H9 (cell line): ENCODE data around the gene CBS. TPM values are rescaled to one million over a fixed set of nuclear protein-coding genes. Genes with fewer than 3 reads are reported as not detected.
"Not testable (repeated sequence)": the region's sequence is repeated elsewhere in the genome, so short reads cannot be mapped to it uniquely, and the experiment has no call there.

Experiments
- DNase-seq: peaks from one replicate; pipeline ENCODE4 v3.0.0-alpha.2; 2017
- H2AFZ ChIP-seq: one replicate; pipeline ENCODE4 v1.6.1; 2013; ENCODE audit warnings: mild to moderate bottlenecking, low read length, control low read depth, moderate library complexity
- H2AK5ac ChIP-seq: 2 replicates; pipeline ENCODE4 v1.6.1; 2013; ENCODE audit warnings: low read length, control low read depth, mixed read lengths; ENCODE audit not compliant: insufficient read length
- H2BK120ac ChIP-seq: one replicate; pipeline ENCODE4 v1.6.1; 2013; ENCODE audit warnings: low read depth, mild to moderate bottlenecking, low read length, control low read depth, inconsistent platforms; ENCODE audit not compliant: poor library complexity, severe bottlenecking
- H2BK12ac ChIP-seq: 2 replicates; pipeline ENCODE4 v1.6.1; 2013; ENCODE audit warnings: low read length, control low read depth, mixed read lengths, low read depth; ENCODE audit not compliant: insufficient read length
- H2BK15ac ChIP-seq: 2 replicates; pipeline ENCODE4 v1.6.1; 2013; ENCODE audit warnings: low read depth, low read length, control low read depth
- H2BK20ac ChIP-seq: one replicate; pipeline ENCODE4 v1.6.1; 2013; ENCODE audit warnings: low read depth, mild to moderate bottlenecking, low read length, control low read depth, inconsistent platforms; ENCODE audit not compliant: poor library complexity, severe bottlenecking
- H2BK5ac ChIP-seq: 2 replicates; pipeline ENCODE4 v1.6.1; 2013; ENCODE audit warnings: low read length, control low read depth, mixed read lengths; ENCODE audit not compliant: insufficient read length
- H3K14ac ChIP-seq: 2 replicates; pipeline ENCODE4 v1.6.1; 2013; ENCODE audit warnings: low read length, control low read depth; ENCODE audit not compliant: insufficient read depth
- H3K18ac ChIP-seq: 2 replicates; pipeline ENCODE4 v1.6.1; 2013; ENCODE audit warnings: low read depth, mild to moderate bottlenecking, mixed read lengths, low read length, control low read depth; ENCODE audit not compliant: insufficient read length
- H3K23ac ChIP-seq: 2 replicates; pipeline ENCODE4 v1.6.1; 2013; ENCODE audit warnings: low read length, control low read depth, mixed read lengths, low read depth; ENCODE audit not compliant: insufficient read length
- H3K23me2 ChIP-seq: 2 replicates; pipeline ENCODE4 v1.6.1; 2013; ENCODE audit warnings: low read depth, mild to moderate bottlenecking, mixed read lengths, low read length, control low read depth; ENCODE audit not compliant: insufficient read length, poor library complexity, severe bottlenecking
- H3K27ac ChIP-seq: 2 replicates; pipeline ENCODE4 v1.5.1; 2013; ENCODE audit warnings: low read length, control low read depth, mixed read lengths, low read depth; ENCODE audit not compliant: insufficient read length
- H3K27me3 ChIP-seq: 2 replicates; pipeline ENCODE4 v1.6.1; 2013; ENCODE audit warnings: low read length, control low read depth, inconsistent platforms; ENCODE audit not compliant: insufficient read depth
- H3K4ac ChIP-seq: 2 replicates; pipeline ENCODE4 v1.6.1; 2013; ENCODE audit warnings: low read depth, mild to moderate bottlenecking, control low read depth, inconsistent platforms, low read length, moderate library complexity
- H3K4me1 ChIP-seq: 2 replicates; pipeline ENCODE4 v1.6.1; 2013; ENCODE audit warnings: low read length, control low read depth, inconsistent platforms; ENCODE audit not compliant: insufficient read depth
- H3K4me2 ChIP-seq: 2 replicates; pipeline ENCODE4 v1.6.1; 2013; ENCODE audit warnings: low read length, control low read depth, mixed read lengths; ENCODE audit not compliant: insufficient read length, insufficient read depth
- H3K56ac ChIP-seq: 2 replicates; pipeline ENCODE4 v1.6.1; 2013; ENCODE audit warnings: low read depth, mild to moderate bottlenecking, mixed read lengths, low read length, control low read depth; ENCODE audit not compliant: insufficient read length
- H3K79me1 ChIP-seq: 2 replicates; pipeline ENCODE4 v1.6.1; 2013; ENCODE audit warnings: low read depth, mild to moderate bottlenecking, moderate library complexity, low read length, control low read depth, inconsistent platforms; ENCODE audit not compliant: insufficient read depth, poor library complexity, severe bottlenecking
- H3K79me2 ChIP-seq: 2 replicates; pipeline ENCODE4 v1.6.1; 2013; ENCODE audit warnings: low read length, control low read depth, inconsistent platforms; ENCODE audit not compliant: insufficient read depth
- H3K9ac ChIP-seq: 2 replicates; pipeline ENCODE4 v1.6.1; 2013; ENCODE audit warnings: low read length, control low read depth, mixed read lengths; ENCODE audit not compliant: insufficient read length; ENCODE audit errors: extremely low read depth
- H3K9me3 ChIP-seq: one replicate; pipeline ENCODE4 v1.6.1; 2013; ENCODE audit warnings: low read depth, low read length, inconsistent platforms; ENCODE audit not compliant: control insufficient read depth
- H3T11ph ChIP-seq: one replicate; pipeline ENCODE4 v1.6.1; 2013; ENCODE audit warnings: mild to moderate bottlenecking, low read length, control low read depth, inconsistent platforms
- H4K20me1 ChIP-seq: one replicate; pipeline ENCODE4 v1.6.1; 2013; ENCODE audit not compliant: control insufficient read depth, insufficient read length, insufficient read depth
- H4K5ac ChIP-seq: 2 replicates; pipeline ENCODE4 v1.6.1; 2013; ENCODE audit warnings: low read depth, mild to moderate bottlenecking, mixed read lengths, low read length, control low read depth; ENCODE audit not compliant: insufficient read length
- H4K8ac ChIP-seq: replicated peaks from 2 replicates; pipeline ENCODE4 v1.6.1; 2013; ENCODE audit warnings: low read length, control low read depth, mixed read lengths, low read depth; ENCODE audit not compliant: insufficient read length
- H4K91ac ChIP-seq: 2 replicates; pipeline ENCODE4 v1.6.1; 2013; ENCODE audit warnings: low read depth, mild to moderate bottlenecking, moderate library complexity, mixed read lengths, low read length, control low read depth; ENCODE audit not compliant: insufficient read length
- H3K27ac Mint-ChIP-seq, 3 experiments: 2 replicates in 2 of 3; 3 replicates in 1 of 3; pipeline ENCODE4 v1.8.0; 2020 to 2021; ENCODE audit warnings: mixed read lengths in 3 of 3, mild to moderate bottlenecking in 1 of 3, moderate library complexity in 1 of 3
- H3K27me3 Mint-ChIP-seq: 2 replicates; pipeline ENCODE4 v1.8.0; 2021; ENCODE audit warnings: low read depth, mild to moderate bottlenecking, moderate library complexity, mixed read lengths
- H3K36me3 Mint-ChIP-seq, 3 experiments: 2 replicates in 2 of 3; 3 replicates in 1 of 3; pipeline ENCODE4 v1.8.0; 2020 to 2021; ENCODE audit warnings: low read depth in 3 of 3, mixed read lengths in 3 of 3; ENCODE audit not compliant: insufficient read depth in 1 of 3
- H3K4me1 Mint-ChIP-seq, 2 experiments: 2 replicates each; pipeline ENCODE4 v1.8.0; 2020; ENCODE audit warnings: mixed read lengths in 2 of 2
- H3K4me3 Mint-ChIP-seq, 2 experiments: 2 replicates in 1 of 2; 3 replicates in 1 of 2; pipeline ENCODE4 v1.8.0; 2020 to 2021; ENCODE audit warnings: mild to moderate bottlenecking in 2 of 2, mixed read lengths in 2 of 2, moderate library complexity in 1 of 2
- H3K9me3 Mint-ChIP-seq, 2 experiments: 2 replicates in 1 of 2; 3 replicates in 1 of 2; pipeline ENCODE4 v1.8.0; 2020; ENCODE audit warnings: mild to moderate bottlenecking in 2 of 2, mixed read lengths in 2 of 2, moderate library complexity in 1 of 2
- WGBS: extraction: QIAGEN DNeasy Blood & Tissue Kit; methylation state at CpG from one replicate; pipeline ENCODE4 v1.1.7; 2013; ENCODE audit warnings: missing lambda C conversion rate, low lambda C conversion rate, mixed read lengths; ENCODE audit not compliant: insufficient read length; ENCODE audit errors: extremely low coverage; 5-methylcytosine and 5-hydroxymethylcytosine counted together
- total RNA-seq: library from RNA; stranded (reverse); gene quantifications from 2 replicates; pipeline ENCODE4 v1.2.1, GENCODE V29; 2021

The CBS gene
- total RNA-seq, 1 experiment from 2014 or later, result 350 TPM

DNA sequence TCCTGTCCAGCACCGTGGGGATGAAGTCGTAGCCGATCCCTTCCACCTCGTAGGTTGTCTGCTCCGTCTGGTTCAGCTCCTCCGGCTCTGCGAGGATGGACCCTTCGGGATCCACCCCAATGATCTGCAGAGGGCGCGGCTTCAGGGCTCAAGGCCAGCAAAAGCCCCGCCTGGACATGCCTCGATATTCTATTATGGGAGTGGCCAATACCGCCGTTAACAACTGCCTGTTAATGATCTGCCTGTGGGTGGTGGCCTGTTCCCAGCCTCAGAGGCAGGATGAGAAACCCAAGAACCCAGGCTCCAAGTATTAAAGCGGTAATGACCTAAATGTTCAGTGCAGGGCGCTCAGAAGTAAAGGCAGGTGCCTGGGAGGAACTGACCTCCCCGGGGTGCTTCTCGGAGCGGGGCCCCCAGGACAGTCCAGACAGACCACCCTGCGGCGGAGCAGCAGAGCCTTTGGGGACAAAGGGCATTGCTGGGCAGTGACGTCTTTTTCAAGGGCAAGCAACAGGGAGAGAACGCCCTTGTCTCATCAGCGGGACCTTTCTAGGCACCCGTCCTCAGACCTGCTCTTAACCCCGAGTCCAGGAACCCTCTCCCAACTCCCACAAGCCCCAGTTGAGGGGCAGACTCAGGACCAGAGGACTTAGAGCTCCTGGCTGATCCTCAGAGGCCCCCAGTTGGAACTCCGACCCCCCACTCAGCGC, 12.5 kb downstream of the CBS start:
- not testable (repeated sequence) for H4K20me1 ChIP-seq, H4K5ac ChIP-seq, H3K4me3 Mint-ChIP-seq, H4K8ac ChIP-seq, H3K14ac ChIP-seq, H2BK15ac ChIP-seq, H3K27ac ChIP-seq, H3K27me3 ChIP-seq, H2AFZ ChIP-seq, H3K4me1 ChIP-seq, H3K79me1 ChIP-seq, H3K56ac ChIP-seq, H3K9ac ChIP-seq, H3K4me1 Mint-ChIP-seq, H2BK12ac ChIP-seq, H2BK120ac ChIP-seq, H2AK5ac ChIP-seq, H3K9me3 ChIP-seq, H3K36me3 Mint-ChIP-seq, H3K18ac ChIP-seq, H3K23ac ChIP-seq, DNase-seq, H3K27me3 Mint-ChIP-seq, H2BK5ac ChIP-seq, H3K27ac Mint-ChIP-seq, H3T11ph ChIP-seq, H3K9me3 Mint-ChIP-seq, H4K91ac ChIP-seq, H3K4ac ChIP-seq, H3K79me2 ChIP-seq, H3K4me2 ChIP-seq, H3K23me2 ChIP-seq, H2BK20ac ChIP-seq
- no CpG with 5 or more reads among the region's 28 CpGs for WGBS

DNA sequence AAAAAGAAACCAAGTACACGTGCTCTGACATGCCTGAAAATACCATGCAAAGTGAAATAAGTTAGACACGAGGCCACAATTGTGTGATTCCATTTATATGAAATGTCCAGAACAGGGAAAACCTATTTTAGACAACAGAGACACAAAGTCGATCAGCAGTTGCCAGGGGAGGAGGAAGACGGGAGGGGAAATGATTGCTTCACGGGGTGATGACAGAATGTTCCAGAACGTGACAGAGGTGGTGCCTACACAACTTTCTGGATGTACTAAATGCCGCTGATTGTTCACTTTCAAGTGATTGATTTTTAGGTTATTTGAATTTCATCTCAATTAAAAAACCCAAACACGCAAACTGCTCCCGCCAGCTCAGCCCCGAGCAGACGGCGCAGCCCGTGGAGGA, 22.5 kb downstream of the CBS start:
- not testable (repeated sequence) for H3K4me1 ChIP-seq, H3T11ph ChIP-seq, H3K9me3 ChIP-seq, H2BK20ac ChIP-seq, H3K4me1 Mint-ChIP-seq, H4K8ac ChIP-seq, H3K27ac Mint-ChIP-seq, DNase-seq, H3K79me2 ChIP-seq, H3K56ac ChIP-seq, H3K79me1 ChIP-seq, H3K27ac ChIP-seq, H4K91ac ChIP-seq, H3K9ac ChIP-seq, H2BK5ac ChIP-seq, H3K27me3 Mint-ChIP-seq, H3K4me2 ChIP-seq, H2AK5ac ChIP-seq, H4K5ac ChIP-seq, H3K4ac ChIP-seq, H4K20me1 ChIP-seq, H3K9me3 Mint-ChIP-seq, H3K27me3 ChIP-seq, H2BK15ac ChIP-seq, H2BK12ac ChIP-seq, H2BK120ac ChIP-seq, H3K23me2 ChIP-seq, H3K14ac ChIP-seq, H2AFZ ChIP-seq, H3K36me3 Mint-ChIP-seq, H3K23ac ChIP-seq, H3K18ac ChIP-seq, H3K4me3 Mint-ChIP-seq
- WGBS, result no CpG with 5 or more reads among the region's 13 CpGs
